Peyer's patch (tissue), 4 donors: ENCODE data around the gene LRRC17. TPM values are rescaled to one million over a fixed set of nuclear protein-coding genes. Genes with fewer than 3 reads are reported as not detected.
"Not testable (repeated sequence)": the region's sequence is repeated elsewhere in the genome, so short reads cannot be mapped to it uniquely, and the experiment has no call there.

ENCODE experiments used
- DNase-seq, 3 donors: peaks; one replicate each; pipeline ENCODE4 v3.0.0-alpha.2; 2017 to 2019
- H3K27ac ChIP-seq, 4 donors: fragments of 200-600 bp; sonication (generic); one replicate each; pipeline ENCODE4 v1.5.1; 2016 to 2019
- H3K27me3 ChIP-seq, 2 donors: fragments of 200-600 bp; sonication (generic); one replicate each; pipeline ENCODE4 v1.5.1; 2019
- H3K36me3 ChIP-seq, 3 donors: fragments of 200-600 bp; sonication (generic); one replicate each; pipeline ENCODE4 v1.5.1; 2016 to 2019
- H3K4me1 ChIP-seq, 4 donors: fragments of 200-600 bp; sonication (generic); one replicate each; pipeline ENCODE4 v1.5.1; 2016 to 2019
- H3K4me3 ChIP-seq, 4 donors: fragments of 200-600 bp; sonication (generic); 1 replicate in 3 of 4; 2 replicates in 1 of 4; pipeline ENCODE4 v1.5.1; 2016 to 2019; ENCODE audit warnings: mild to moderate bottlenecking in 1 of 4
- H3K9me3 ChIP-seq, 4 donors: fragments of 200-600 bp; sonication (generic); one replicate each; pipeline ENCODE4 v1.5.1; 2016 to 2019; ENCODE audit warnings: mild to moderate bottlenecking in 1 of 4
- CTCF ChIP-seq, 6 experiments: fragments of 450-650 bp in 4 of 6; fragments of 200-600 bp in 2 of 6; sonication (generic) in 1 of 6; IDR thresholded peaks; one replicate each; pipeline ENCODE4 v1.5.1; 2017 to 2019; ENCODE audit warnings: antibody characterized with exemption in 6 of 6, mild to moderate bottlenecking in 3 of 6, moderate library complexity in 1 of 6
- POLR2A ChIP-seq, 2 donors: fragments of 450-650 bp; IDR thresholded peaks; one replicate each; pipeline ENCODE4 v1.5.1; 2017; ENCODE audit warnings: antibody characterized with exemption in 2 of 2, mild to moderate bottlenecking in 2 of 2, moderate library complexity in 2 of 2
- total RNA-seq, 4 donors: library from RNA; depleted of rRNA; stranded (reverse); fragments of >200 nt; gene quantifications; one replicate each; pipeline ENCODE4 v1.1.0, GENCODE V29; 2016

The LRRC17 gene
- total RNA-seq, 4 donors from 2014 or later: 0.40 to 5.8 (median 2.1) TPM

DNA sequence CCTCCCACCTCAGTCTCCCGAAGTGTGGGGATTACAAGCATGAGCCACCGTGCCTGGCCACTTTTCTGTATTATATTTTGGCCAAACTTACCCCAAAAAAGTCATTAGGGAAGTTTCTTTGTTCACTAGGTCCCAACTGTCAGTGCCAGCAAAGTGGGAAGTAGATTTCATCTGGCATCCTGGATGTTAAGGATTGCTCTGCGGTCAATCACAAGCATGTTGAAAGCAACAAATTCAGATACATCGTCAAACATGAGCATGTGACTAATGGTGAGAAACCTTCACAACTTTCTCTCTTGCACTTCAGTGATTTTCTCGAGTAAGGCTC is 14.3 kb upstream of the LRRC17 start:
- Histone ChIP-seq H3K4me3 (no peak overlapping the region), H3K4me1 (peaks cover 0 to 5% (median 0%) of the 10 kb centered on the region in 4 donors), H3K27me3 (no peaks in the 10 kb centered on the region), H3K36me3 (no peaks in the 10 kb centered on the region), H3K27ac (no peak overlapping the region), H3K9me3 (no peaks in the 10 kb centered on the region)
- no peak for DNase-seq
- TF ChIP-seq CTCF (IDR thresholded peaks at IDR 0.05) (no peak), POLR2A (IDR thresholded peaks at IDR 0.05) (no peak)

DNA sequence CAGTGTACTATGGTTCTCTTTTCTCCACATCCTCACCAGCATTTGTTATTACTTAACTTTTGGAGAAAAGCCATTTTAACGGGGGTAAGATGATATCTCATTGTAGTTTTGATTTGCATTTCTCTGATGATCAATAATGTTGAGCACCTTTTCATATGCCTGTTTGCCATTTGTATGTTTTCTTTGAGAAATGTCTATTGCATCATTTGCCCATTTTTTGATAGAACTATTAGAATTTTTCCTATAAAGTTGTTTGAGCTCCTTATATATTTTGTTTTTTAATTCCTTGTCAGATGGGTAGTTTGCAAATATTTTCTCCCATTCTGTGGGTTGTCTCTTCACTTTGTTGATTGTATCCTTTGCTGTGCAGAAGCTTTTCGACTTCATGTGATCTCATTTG is 10.7 kb upstream of the LRRC17 start:
- not testable (repeated sequence) for H3K9me3 ChIP-seq, H3K27ac ChIP-seq, H3K4me3 ChIP-seq, H3K4me1 ChIP-seq, H3K27me3 ChIP-seq, DNase-seq, H3K36me3 ChIP-seq

- H3K36me3 ChIP-seq, H3K9me3 ChIP-seq, DNase-seq, H3K4me1 ChIP-seq, H3K4me3 ChIP-seq, H3K27ac ChIP-seq, H3K27me3 ChIP-seq: not testable (repeated sequence)
These were observed 9.2 kb upstream of the LRRC17 start for GRCh38 chr7:102903576-102903975.

DNA sequence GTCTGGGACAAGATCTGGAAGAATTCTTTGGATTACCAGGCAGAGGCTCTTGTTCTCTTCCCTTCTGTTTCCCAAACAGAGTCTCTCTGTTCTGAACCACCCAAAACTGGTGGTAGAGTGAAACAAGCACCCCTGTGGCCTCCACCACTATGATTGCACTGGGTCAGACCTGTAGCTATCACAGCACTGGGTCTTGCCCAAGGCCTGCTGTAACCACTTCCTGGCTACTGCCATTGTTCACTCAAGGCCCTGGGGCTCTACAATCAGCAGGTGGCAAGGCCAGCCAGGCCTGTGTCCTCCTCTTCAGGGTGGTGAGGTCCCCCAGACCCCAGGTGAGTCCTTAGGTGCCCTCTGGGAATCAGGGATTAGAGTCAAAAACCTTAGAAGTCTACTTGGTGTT is 4.1 kb upstream of the LRRC17 start:
- Histone ChIP-seq H3K9me3 (no peaks in the 10 kb centered on the region), H3K4me3 (no peak overlapping the region), H3K36me3 (no peaks in the 10 kb centered on the region), H3K4me1 (no peaks in the 10 kb centered on the region), H3K27ac (no peak overlapping the region), H3K27me3 (no peaks in the 10 kb centered on the region)
- DNase-seq: no peak
- TF ChIP-seq POLR2A (IDR thresholded peaks at IDR 0.05): no peak
- TF ChIP-seq CTCF (IDR thresholded peaks at IDR 0.05): no peak

GRCh38 chr7:102913826-102914225 is 1.0 kb downstream of the LRRC17 start:
- TF ChIP-seq CTCF (IDR thresholded peaks at IDR 0.05): no peak
- Histone ChIP-seq H3K9me3 (no peaks in the 10 kb centered on the region), H3K27me3 (no peaks in the 10 kb centered on the region), H3K4me3 (no peak overlapping the region), H3K4me1 (no peaks in the 10 kb centered on the region), H3K36me3 (no peaks in the 10 kb centered on the region), H3K27ac (no peak overlapping the region)
- no peak for DNase-seq

GRCh38 chr7:102914585-102914984 is 1.8 kb downstream of the LRRC17 start:
- peak in 1 of 3 donors; percentile 48 for DNase-seq
- H3K4me3 ChIP-seq: no peak overlapping the region
- no peak for TF ChIP-seq CTCF (IDR thresholded peaks at IDR 0.05)
- TF ChIP-seq POLR2A (IDR thresholded peaks at IDR 0.05): no peak
- H3K4me1 ChIP-seq: no peaks in the 10 kb centered on the region
- no peak overlapping the region for H3K27ac ChIP-seq
- no peaks in the 10 kb centered on the region for H3K9me3 ChIP-seq
- H3K36me3 ChIP-seq: no peaks in the 10 kb centered on the region
- H3K27me3 ChIP-seq: no peaks in the 10 kb centered on the region

GRCh38 chr7:102916426-102916825 is 3.6 kb downstream of the LRRC17 start:
- no peak overlapping the region for H3K27ac ChIP-seq
- no peak for DNase-seq
- TF ChIP-seq POLR2A (IDR thresholded peaks at IDR 0.05) (no peak), CTCF (IDR thresholded peaks at IDR 0.05) (no peak)

More at GRCh38 chr7:102916426-102916825, 3.6 kb downstream of the LRRC17 start:
- no peaks in the 10 kb centered on the region for H3K9me3 ChIP-seq
- no peaks in the 10 kb centered on the region for H3K27me3 ChIP-seq
- H3K4me1 ChIP-seq: no peaks in the 10 kb centered on the region
- H3K36me3 ChIP-seq: no peaks in the 10 kb centered on the region
- H3K4me3 ChIP-seq: no peak overlapping the region
